Transverse colon (tissue), 4 donors: ENCODE results near the gene CPNE6.

Experiments used
- EP300 ChIP-seq: sonication (generic); formaldehyde crosslinking; IDR thresholded peaks from one replicate; pipeline ENCODE4 v1.6.1; 2017; ENCODE audit warnings: antibody characterized with exemption, low read depth
- POLR2A ChIP-seq: fragments of 450-650 bp; IDR thresholded peaks from one replicate; pipeline ENCODE4 v1.6.1; 2016; ENCODE audit warnings: antibody characterized with exemption, mild to moderate bottlenecking, moderate library complexity
- POLR2AphosphoS5 ChIP-seq, 3 donors: sonication (generic); formaldehyde crosslinking; IDR thresholded peaks; one replicate each; pipeline ENCODE4 v1.6.1; 2016; ENCODE audit warnings: antibody characterized with exemption in 3 of 3
- TF ChIP-seq, protein P1 (sequence below), 5 experiments: fragments of 200-600 bp in 3 of 5; fragments of 450-650 bp in 2 of 5; sonication (generic) in 3 of 5; IDR thresholded peaks; 1 replicate in 2 of 5; 2 replicates in 3 of 5; pipeline ENCODE4 v1.5.1; 2016 to 2017; ENCODE audit warnings: antibody characterized with exemption in 5 of 5, inconsistent platforms in 3 of 5, mild to moderate bottlenecking in 2 of 5, moderate library complexity in 1 of 5

DNA sequence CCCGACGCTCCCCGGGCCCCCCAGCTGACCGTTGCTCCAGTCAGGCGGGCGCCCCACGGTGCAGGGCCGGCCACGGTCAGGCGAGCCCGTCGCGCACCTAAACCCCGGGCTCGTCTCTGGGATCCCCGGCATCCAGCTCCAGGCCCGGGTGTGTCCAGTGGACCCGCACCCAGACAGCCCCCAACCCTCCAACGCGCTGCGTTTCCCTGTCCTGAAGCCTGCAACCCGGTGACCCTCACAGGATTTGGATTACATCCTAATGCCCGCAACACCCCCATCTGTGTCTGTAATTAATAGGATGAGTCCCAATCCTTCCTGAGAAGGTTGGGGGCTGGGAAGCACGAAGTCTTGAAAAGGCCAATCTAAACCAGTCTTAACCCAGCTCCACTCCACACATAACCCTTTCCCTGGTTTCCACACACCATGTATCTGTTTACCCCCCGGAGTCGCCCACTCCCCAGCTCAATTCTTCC, 10.4 kb downstream of the CPNE6 start:
- peak; percentile 4 for TF ChIP-seq POLR2A
- TF ChIP-seq, protein P1, sequence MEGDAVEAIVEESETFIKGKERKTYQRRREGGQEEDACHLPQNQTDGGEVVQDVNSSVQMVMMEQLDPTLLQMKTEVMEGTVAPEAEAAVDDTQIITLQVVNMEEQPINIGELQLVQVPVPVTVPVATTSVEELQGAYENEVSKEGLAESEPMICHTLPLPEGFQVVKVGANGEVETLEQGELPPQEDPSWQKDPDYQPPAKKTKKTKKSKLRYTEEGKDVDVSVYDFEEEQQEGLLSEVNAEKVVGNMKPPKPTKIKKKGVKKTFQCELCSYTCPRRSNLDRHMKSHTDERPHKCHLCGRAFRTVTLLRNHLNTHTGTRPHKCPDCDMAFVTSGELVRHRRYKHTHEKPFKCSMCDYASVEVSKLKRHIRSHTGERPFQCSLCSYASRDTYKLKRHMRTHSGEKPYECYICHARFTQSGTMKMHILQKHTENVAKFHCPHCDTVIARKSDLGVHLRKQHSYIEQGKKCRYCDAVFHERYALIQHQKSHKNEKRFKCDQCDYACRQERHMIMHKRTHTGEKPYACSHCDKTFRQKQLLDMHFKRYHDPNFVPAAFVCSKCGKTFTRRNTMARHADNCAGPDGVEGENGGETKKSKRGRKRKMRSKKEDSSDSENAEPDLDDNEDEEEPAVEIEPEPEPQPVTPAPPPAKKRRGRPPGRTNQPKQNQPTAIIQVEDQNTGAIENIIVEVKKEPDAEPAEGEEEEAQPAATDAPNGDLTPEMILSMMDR (IDR thresholded peaks at IDR 0.05): no peak
- TF ChIP-seq POLR2AphosphoS5 (IDR thresholded peaks at IDR 0.05): no peak
- no peak for TF ChIP-seq EP300
